Measurements from ENCODE around the gene TREH. TPM values are rescaled to one million over a fixed set of nuclear protein-coding genes. Genes with fewer than 3 reads are reported as not detected.

Gene TREH
- total RNA-seq, 1 donor from 2014 or later = not detected

DNA sequence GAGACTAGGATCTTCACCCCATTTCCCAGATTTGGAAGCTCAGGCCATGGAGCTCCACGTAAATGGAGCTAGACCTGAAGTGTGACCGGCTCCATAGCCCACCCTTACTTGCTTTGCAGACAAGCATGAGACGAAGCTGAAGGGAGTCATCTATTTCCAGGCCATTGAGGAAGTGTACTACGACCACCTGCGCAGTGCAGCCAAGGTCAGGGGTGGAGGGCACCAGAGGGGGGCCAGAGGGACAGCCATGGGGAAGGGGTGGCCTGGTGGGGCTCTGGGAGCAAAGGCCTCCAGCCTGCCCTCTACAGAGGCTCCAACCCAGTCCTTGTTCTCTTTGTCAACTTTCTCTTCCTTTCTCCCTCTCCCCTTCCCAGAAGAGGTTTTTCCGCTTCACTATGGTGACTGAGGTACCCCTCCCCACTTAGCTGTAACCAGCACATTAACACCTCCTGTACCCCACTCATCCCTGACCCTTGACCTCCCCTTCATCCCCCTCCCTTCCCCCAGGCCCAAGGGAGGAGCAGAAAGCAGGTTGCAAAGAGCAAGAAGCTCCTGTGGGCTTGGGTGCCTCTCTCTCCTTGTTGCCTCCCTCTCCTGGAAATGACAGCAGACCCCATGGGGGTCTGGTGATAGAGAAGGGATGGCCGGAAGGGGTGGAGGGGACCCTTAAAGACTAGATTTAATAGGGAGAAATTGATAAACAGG lies 23.8 kb downstream of the TREH start:
- H2AFZ ChIP-seq (ENCODE audit: low read depth, low read length) = no peak overlapping the region
- Mint-ChIP-seq H3K27ac (ENCODE audit: unreplicated experiment) (peak overlapping the region; percentile 72), H3K27me3 (ENCODE audit: low read depth, unreplicated experiment) (no peaks in the 10 kb centered on the region), H3K9me3 (ENCODE audit: unreplicated experiment) (no peaks in the 10 kb centered on the region), H3K4me3 (ENCODE audit: unreplicated experiment) (no peak overlapping the region), H3K36me3 (ENCODE audit: low read depth, unreplicated experiment) (peaks cover 9% of the 10 kb centered on the region), H3K4me1 (ENCODE audit: low read depth, unreplicated experiment) (peaks cover 4% of the 10 kb centered on the region)
- H3K9me3 ChIP-seq (ENCODE audit: insufficient read depth, low read depth, low read length) = no peaks in the 10 kb centered on the region
- peaks cover 10% of the 10 kb centered on the region for H3K4me1 ChIP-seq (ENCODE audit: insufficient read depth, low read length)
- no peak overlapping the region for H3K4me2 ChIP-seq (ENCODE audit: low read length)
- H3K27ac ChIP-seq (ENCODE audit: low read depth, low read length) = no peak overlapping the region
- DNase-seq (ENCODE audit: low read depth) = no peak
- peaks cover 44% of the 10 kb centered on the region for H3K36me3 ChIP-seq (ENCODE audit: insufficient read depth, low read length)
- H3K27me3 ChIP-seq (ENCODE audit: insufficient read depth, low read length) = no peaks in the 10 kb centered on the region
- no peak overlapping the region for H3K4me3 ChIP-seq (ENCODE audit: insufficient read depth, low read depth, low read length)
- H3K79me2 ChIP-seq (ENCODE audit: insufficient read depth, low read length) = peaks cover 15% of the 10 kb centered on the region
- FAIRE-seq = no peak
- TF ChIP-seq CTCF (IDR thresholded peaks at IDR 0.05; ENCODE audit: insufficient read depth, low read depth, low read length) = no peak
- no peak for TF ChIP-seq EZH2 (IDR thresholded peaks at IDR 0.05; ENCODE audit: insufficient read depth, low read length)
- H4K20me1 ChIP-seq (ENCODE audit: insufficient read depth, low read length) = peaks cover 87% of the 10 kb centered on the region
- no peak overlapping the region for H3K9ac ChIP-seq (ENCODE audit: low read length)

GRCh38 chr11:118653684-118654390 lies 25.6 kb downstream of the TREH start:
- no peak overlapping the region for H3K9ac ChIP-seq (ENCODE audit: low read length)
- H4K20me1 ChIP-seq (ENCODE audit: insufficient read depth, low read length) = peaks cover 90% of the 10 kb centered on the region
- peaks cover 20% of the 10 kb centered on the region for H3K36me3 Mint-ChIP-seq (ENCODE audit: low read depth, unreplicated experiment)
- peaks cover 61% of the 10 kb centered on the region for H3K36me3 ChIP-seq (ENCODE audit: insufficient read depth, low read length)
- TF ChIP-seq CTCF (IDR thresholded peaks at IDR 0.05; ENCODE audit: insufficient read depth, low read depth, low read length) (no peak), EZH2 (IDR thresholded peaks at IDR 0.05; ENCODE audit: insufficient read depth, low read length) (no peak)
- peaks cover 22% of the 10 kb centered on the region for H3K79me2 ChIP-seq (ENCODE audit: insufficient read depth, low read length)
- DNase-seq (ENCODE audit: low read depth) = no peak
- no peaks in the 10 kb centered on the region for H3K27me3 ChIP-seq (ENCODE audit: insufficient read depth, low read length)
- H2AFZ ChIP-seq (ENCODE audit: low read depth, low read length) = no peak overlapping the region
- peaks cover 2% of the 10 kb centered on the region for H3K4me1 Mint-ChIP-seq (ENCODE audit: low read depth, unreplicated experiment)
- no peak overlapping the region for H3K4me3 ChIP-seq (ENCODE audit: insufficient read depth, low read depth, low read length)
- H3K4me2 ChIP-seq (ENCODE audit: low read length) = no peak overlapping the region
- H3K9me3 Mint-ChIP-seq (ENCODE audit: unreplicated experiment) = no peaks in the 10 kb centered on the region
- H3K9me3 ChIP-seq (ENCODE audit: insufficient read depth, low read depth, low read length) = no peaks in the 10 kb centered on the region
- no peaks in the 10 kb centered on the region for H3K27me3 Mint-ChIP-seq (ENCODE audit: low read depth, unreplicated experiment)
- no peak overlapping the region for H3K4me3 Mint-ChIP-seq (ENCODE audit: unreplicated experiment)
- peaks cover 4% of the 10 kb centered on the region for H3K4me1 ChIP-seq (ENCODE audit: insufficient read depth, low read length)
- H3K27ac Mint-ChIP-seq (ENCODE audit: unreplicated experiment) = peak overlapping the region; percentile 51
- no peak overlapping the region for H3K27ac ChIP-seq (ENCODE audit: low read depth, low read length)
- no peak for FAIRE-seq
